RCC 7860 (cell line): ENCODE results near the gene IGSF8.

ENCODE experiments used
- DNase-seq: peaks from one replicate; pipeline ENCODE4 v3.0.0-alpha.2; 2015; ENCODE audit warnings: low spot score
- FAIRE-seq: peaks from 2 replicates; lab custom pipeline; 2012; peaks lifted over from hg19 to GRCh38; lab: Jason Lieb, UNC

IGSF8 gene

GRCh38 chr1:160047111-160047991 lies 51.1 kb downstream of the IGSF8 start:
- FAIRE-seq (no peak), DNase-seq (no peak)

- FAIRE-seq = no peak
- DNase-seq = no peak
Observed at GRCh38 chr1:160046494-160047110, 51.8 kb downstream of the IGSF8 start.

- no peak for FAIRE-seq
- DNase-seq = no peak
Observed at GRCh38 chr1:160045653-160046052, 52.8 kb downstream of the IGSF8 start.

- no peak for FAIRE-seq
- DNase-seq = no peak
Observed at GRCh38 chr1:160043543-160043942, 54.9 kb downstream of the IGSF8 start.
